K562 (cell line): Measurements from ENCODE around the gene POU1F1. TPM values are rescaled to one million over a fixed set of nuclear protein-coding genes. Genes with fewer than 3 reads are reported as not detected.

Source experiments
- CBFB ChIP-seq: sonication (generic); formaldehyde crosslinking; IDR thresholded peaks from 2 replicates; pipeline ENCODE4 v1.4.0; 2020; ENCODE audit warnings: mild to moderate bottlenecking, missing genetic modification reagents
- CXXC5 ChIP-seq: fragments of 250-450 bp; sonication (Bioruptor Pico); IDR thresholded peaks from 2 replicates; pipeline ENCODE4 v1.8.0; 2022; ENCODE audit warnings: inconsistent platforms, mild to moderate bottlenecking, moderate library complexity
- E2F3 ChIP-seq: fragments of 250-450 bp; sonication (Bioruptor Pico); IDR thresholded peaks from 2 replicates; pipeline ENCODE4 v1.4.0; 2020; ENCODE audit warnings: mild to moderate bottlenecking
- ELF2 ChIP-seq: fragments of 250-450 bp; sonication (Bioruptor Pico); IDR thresholded peaks from 2 replicates; pipeline ENCODE4 v1.5.0; 2021; ENCODE audit warnings: mild to moderate bottlenecking
- ETS1 ChIP-seq: conservative IDR thresholded peaks from 2 replicates; pipeline ENCODE4 v1.6.1; 2011; ENCODE audit warnings: low read depth, mild to moderate bottlenecking, low read length; ENCODE audit not compliant: control insufficient read depth
- JUN ChIP-seq, 2 experiments: sonication (generic) in 1 of 2; formaldehyde crosslinking in 1 of 2; IDR thresholded peaks; 2 replicates each; pipeline versions ENCODE4 v1.6.1 to v1.8.0; 2012 to 2022; ENCODE audit warnings: borderline replicate concordance in 2 of 2, mild to moderate bottlenecking in 2 of 2, improper control_type of control experiment in 1 of 2, low read depth in 1 of 2, low read length in 1 of 2, missing genetic modification reagents in 1 of 2
- KHSRP ChIP-seq: fragments of 450-650 bp; IDR thresholded peaks from 2 replicates; pipeline ENCODE4 v1.6.1; 2017
- MED1 ChIP-seq: sonication (generic); formaldehyde crosslinking; IDR thresholded peaks from 2 replicates; pipeline ENCODE4 v1.8.1; 2023; ENCODE audit warnings: missing genetic modification reagents, borderline replicate concordance
- MXD1 ChIP-seq: fragments of 250-450 bp; sonication (Bioruptor Pico); IDR thresholded peaks from 2 replicates; pipeline ENCODE4 v1.8.0; 2021; ENCODE audit warnings: borderline replicate concordance, mild to moderate bottlenecking, moderate library complexity; ENCODE audit not compliant: poor library complexity, severe bottlenecking
- SMARCA5 ChIP-seq: fragments of 450-650 bp; IDR thresholded peaks from 2 replicates; pipeline ENCODE4 v1.6.1; 2016
- SPI1 ChIP-seq: IDR thresholded peaks from 2 replicates; pipeline ENCODE4 v1.6.1; 2011; ENCODE audit warnings: low read depth, low read length, control low read depth, borderline replicate concordance
- SRSF9 ChIP-seq: fragments of 200-400 bp; formaldehyde crosslinking; IDR thresholded peaks from 2 replicates; pipeline ENCODE4 v1.6.1; 2017; ENCODE audit warnings: low read depth, low read length, borderline replicate concordance
- TAF15 ChIP-seq: fragments of 200-400 bp; formaldehyde crosslinking; IDR thresholded peaks from 2 replicates; pipeline ENCODE4 v1.6.1; 2017; ENCODE audit warnings: mild to moderate bottlenecking, low read depth, low read length, moderate library complexity
- YBX1 ChIP-seq: fragments of 450-650 bp; IDR thresholded peaks from 2 replicates; pipeline ENCODE4 v1.7.1; 2016; ENCODE audit warnings: mild to moderate bottlenecking
- ZNF124 ChIP-seq: sonication (generic); formaldehyde crosslinking; IDR thresholded peaks from 2 replicates; pipeline ENCODE4 v1.8.1; 2022; ENCODE audit warnings: missing genetic modification reagents
- ZNF76 ChIP-seq: fragments of 250-450 bp; sonication (Bioruptor Pico); IDR thresholded peaks from 2 replicates; pipeline ENCODE4 v1.4.0; 2020; ENCODE audit warnings: mild to moderate bottlenecking, moderate library complexity, borderline replicate concordance
- polyA plus RNA-seq, 8 experiments: library from polyadenylated mRNA; depleted of rRNA in 4 of 8; stranded (reverse) in 5 of 8; unstranded in 3 of 8; fragments of >200 nt; fragmentation: Nextera tagmentation in 2 of 8; fragmentation: Illumina TruSeq in 1 of 8; extraction: Ambion mirVana in 2 of 8; extraction: Trizol in 1 of 8; gene quantifications; 2 replicates each; pipeline versions ENCODE4 v1.2.1 to v1.2.3, GENCODE V29; 2011 to 2014; ENCODE audit warnings: inconsistent platforms in 1 of 8, missing spikeins in 1 of 8
- total RNA-seq, 7 experiments: library from RNA; depleted of rRNA in 6 of 7; stranded (reverse); fragments of >200 nt in 6 of 7; fragmentation: Illumina TruSeq in 2 of 7; extraction: Trizol in 2 of 7; gene quantifications; 2 replicates each; pipeline versions ENCODE4 v1.2.1 to v1.2.3, GENCODE V29; 2011 to 2021; ENCODE audit warnings: low replicate concordance in 1 of 7

POU1F1 gene
- total and polyA plus RNA-seq, 9 of the 15 experiments (the other 6 are each of a cell fraction or from before 2014, with no cell fraction given), result not detected

GRCh38 chr3:87227104-87227834 is 49.1 kb downstream of the POU1F1 start, which contains the start of gene CHMP2B (continued):
- TF ChIP-seq ETS1 (no peak), CXXC5 (CRISPR knock-in tag) (peak; percentile 86), E2F3 (CRISPR knock-in tag) (no peak), MED1 (CRISPR knock-in tag) (no peak), MXD1 (CRISPR knock-in tag) (no peak), TAF15 (no peak), JUN (IDR thresholded peaks at IDR 0.05; ENCODE audit: borderline replicate concordance, low read depth, low read length) (no peak), JUN (CRISPR knock-in tag; IDR thresholded peaks at IDR 0.05; ENCODE audit: borderline replicate concordance) (no peak), ZNF124 (CRISPR knock-in tag) (no peak), ZNF76 (CRISPR knock-in tag) (no peak), KHSRP (no peak), CBFB (CRISPR knock-in tag) (no peak), SRSF9 (no peak), ELF2 (CRISPR knock-in tag) (no peak), YBX1 (no peak), SPI1 (peak; percentile 41; the same call in 1 of the 2 replicates), SMARCA5 (no peak)
